ENCODE measurements around the gene C2orf49.

The C2orf49 gene

DNA sequence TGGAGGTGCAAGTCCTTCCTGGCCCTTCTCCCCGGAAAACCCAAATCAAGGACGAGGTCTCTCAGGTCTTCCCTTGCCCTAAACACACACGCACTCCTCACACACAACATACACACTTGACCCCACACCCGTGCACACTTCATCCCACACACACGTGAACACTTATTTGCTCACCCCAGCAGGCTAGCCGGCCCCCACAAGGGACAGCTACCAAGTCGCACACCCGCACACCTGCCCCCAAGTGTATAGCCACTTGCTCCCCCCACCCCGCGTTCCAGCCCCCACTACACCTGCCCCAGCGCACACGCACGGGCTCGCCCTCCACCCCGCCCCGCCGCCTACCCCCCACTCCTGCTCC, 8.2 kb upstream of the C2orf49 start:
- no peak for TF ChIP-seq GATA3 (IDR thresholded peaks at IDR 0.05; ENCODE audit: low read depth, low read length)
- TF ChIP-seq GATA2 (IDR thresholded peaks at IDR 0.05; ENCODE audit: low read depth, low read length), result no peak

DNA sequence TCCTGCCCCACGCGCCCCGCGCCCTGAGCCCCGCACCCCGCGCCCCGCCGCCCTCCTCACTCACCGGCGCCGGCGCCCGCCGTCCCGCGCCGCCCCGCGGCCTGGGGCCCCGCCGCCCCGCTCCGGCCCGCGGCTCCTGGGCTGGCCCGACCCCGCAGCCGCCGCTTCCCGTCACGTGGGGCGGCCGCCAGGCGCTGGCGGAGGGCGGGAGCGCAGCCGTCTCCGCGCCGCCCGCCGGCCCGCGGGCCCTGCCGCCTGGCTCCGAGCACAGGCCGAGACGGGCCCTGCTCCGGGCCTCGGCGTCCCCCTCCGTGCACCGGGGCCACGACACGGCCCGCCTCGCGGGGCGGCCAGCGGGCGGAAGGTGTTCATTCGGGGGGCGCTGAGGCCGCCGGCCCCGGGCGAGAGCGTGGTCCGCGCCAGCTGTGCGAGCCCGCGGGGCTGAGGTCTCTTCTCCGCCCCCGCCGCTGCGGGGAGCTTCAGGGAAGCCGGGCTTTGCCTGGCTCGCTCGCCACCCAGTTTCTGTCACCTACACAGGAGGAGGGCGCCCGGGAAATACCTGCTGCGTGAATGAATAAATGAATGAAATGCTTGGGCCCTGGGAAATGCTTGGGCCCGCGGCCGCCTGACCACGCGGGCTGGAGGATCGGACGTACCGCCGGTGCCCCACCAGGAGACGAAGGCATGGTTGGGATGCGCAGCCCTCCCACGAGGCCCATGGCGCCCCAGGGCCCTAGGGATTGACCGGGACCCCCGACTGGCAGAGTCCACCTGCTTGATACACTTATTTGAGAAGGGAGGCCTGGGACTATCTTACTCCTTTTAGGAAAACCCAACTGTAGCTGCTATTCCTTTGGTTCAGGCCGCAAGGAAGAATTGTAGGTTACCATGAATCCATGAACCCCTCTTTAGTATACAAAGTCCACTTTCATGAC, 7.5 kb upstream of the C2orf49 start, which contains the start of gene TGFBRAP1:
TSS of gene TGFBRAP1 (minus strand) at position 175 of the 935 bp plus-strand sequence. CDS start 21,434 bp downstream, outside the sequence.
- TF ChIP-seq GATA3 (IDR thresholded peaks at IDR 0.05; ENCODE audit: low read depth, low read length), result no peak
- TF ChIP-seq GATA2 (IDR thresholded peaks at IDR 0.05; ENCODE audit: low read depth, low read length), result no peak

DNA sequence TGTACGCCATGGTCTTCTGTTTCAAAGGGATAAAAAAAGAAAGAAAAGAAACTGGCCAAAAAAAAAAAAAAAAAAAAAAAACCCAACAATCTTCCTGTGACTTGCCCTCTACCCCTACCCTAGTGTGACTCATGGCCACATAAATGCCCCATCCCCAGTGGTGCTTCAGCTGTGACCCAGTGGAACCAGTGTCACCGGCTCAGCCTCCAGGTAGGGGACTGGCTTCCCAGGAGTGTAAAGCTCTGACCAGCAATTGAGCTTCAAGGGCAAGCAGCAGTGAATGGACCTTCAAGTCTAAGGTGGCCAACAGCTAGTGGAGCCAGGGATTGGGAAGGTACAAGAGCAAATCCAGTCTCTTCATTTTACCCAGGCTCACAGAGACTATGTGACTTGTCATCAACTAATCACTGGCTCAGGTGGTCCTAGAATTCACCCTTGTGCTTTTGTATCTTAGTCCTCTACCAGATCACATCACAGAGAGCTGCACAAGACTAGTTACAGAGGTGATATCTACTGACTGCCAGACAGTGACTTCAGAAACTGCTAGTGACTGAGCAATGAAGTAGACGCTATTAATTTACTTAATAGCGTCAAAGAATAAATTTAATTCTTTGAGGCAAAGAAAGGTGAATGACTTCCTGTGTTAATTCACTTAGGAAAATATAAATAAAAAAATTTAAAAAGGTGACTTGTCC, 6.5 kb upstream of the C2orf49 start:
- TF ChIP-seq GATA3 (IDR thresholded peaks at IDR 0.05; ENCODE audit: low read depth, low read length) (no peak), GATA2 (IDR thresholded peaks at IDR 0.05; ENCODE audit: low read depth, low read length) (no peak)

DNA sequence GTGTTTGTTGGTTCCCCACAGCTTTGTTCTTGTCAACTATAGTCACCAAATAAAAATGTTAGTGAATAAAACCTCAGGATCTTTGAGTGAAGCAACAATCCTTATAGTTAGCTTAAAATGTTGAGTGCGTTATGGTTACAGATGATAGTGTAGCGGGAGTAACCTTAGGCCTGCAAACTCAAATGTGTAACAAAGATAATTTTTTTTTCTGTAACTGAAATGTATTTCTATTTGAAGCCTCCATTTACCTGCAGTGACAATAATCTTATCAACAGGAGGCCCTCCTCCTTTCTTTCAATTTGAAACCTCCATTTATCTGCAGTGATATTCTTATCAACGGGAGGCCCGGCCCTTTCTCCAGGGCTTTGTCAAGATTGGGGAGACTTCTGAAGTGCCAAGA, 3.1 kb upstream of the C2orf49 start:
- TF ChIP-seq GATA2 (IDR thresholded peaks at IDR 0.05; ENCODE audit: low read depth, low read length) (no peak), GATA3 (IDR thresholded peaks at IDR 0.05; ENCODE audit: low read depth, low read length) (no peak)

DNA sequence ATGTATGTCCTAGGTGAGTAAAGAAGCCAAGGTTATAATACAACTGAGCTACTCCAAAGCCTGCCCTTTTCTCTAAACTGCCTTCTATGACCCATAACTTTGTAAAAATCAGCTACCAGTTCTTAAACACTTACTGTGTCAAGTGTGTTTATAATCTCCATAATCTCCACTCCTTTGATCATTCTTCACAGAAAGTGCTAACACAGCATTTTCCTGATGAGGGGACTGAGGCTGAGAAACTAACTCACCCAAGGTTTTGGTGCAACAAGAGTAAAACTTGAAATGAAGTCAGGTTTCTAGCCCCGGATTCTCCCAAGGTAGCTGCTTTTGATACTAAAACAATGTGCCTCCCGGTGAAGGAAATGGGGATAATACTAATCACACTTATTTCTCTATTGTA, 1.9 kb upstream of the C2orf49 start:
- TF ChIP-seq GATA2 (IDR thresholded peaks at IDR 0.05; ENCODE audit: low read depth, low read length), result no peak
- TF ChIP-seq GATA3 (IDR thresholded peaks at IDR 0.05; ENCODE audit: low read depth, low read length), result no peak

DNA sequence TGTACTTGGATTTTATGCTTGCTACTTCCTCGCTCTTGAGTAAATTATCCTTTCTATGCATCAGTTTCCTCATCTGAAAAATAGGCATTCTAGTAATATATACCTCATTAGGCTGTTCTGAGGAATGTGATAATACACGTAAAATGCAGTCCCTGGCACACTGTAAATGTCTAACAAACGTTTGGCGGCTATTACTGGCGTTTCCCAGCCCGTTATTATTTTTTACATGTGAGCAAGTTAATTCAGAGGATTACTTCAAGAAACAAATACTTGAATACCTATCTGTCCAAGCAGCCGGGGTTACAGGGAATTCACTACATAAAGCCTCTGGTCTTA, 586 bp upstream of the C2orf49 start:
- TF ChIP-seq GATA3 (IDR thresholded peaks at IDR 0.05; ENCODE audit: low read depth, low read length), result no peak
- TF ChIP-seq GATA2 (IDR thresholded peaks at IDR 0.05; ENCODE audit: low read depth, low read length), result no peak

DNA sequence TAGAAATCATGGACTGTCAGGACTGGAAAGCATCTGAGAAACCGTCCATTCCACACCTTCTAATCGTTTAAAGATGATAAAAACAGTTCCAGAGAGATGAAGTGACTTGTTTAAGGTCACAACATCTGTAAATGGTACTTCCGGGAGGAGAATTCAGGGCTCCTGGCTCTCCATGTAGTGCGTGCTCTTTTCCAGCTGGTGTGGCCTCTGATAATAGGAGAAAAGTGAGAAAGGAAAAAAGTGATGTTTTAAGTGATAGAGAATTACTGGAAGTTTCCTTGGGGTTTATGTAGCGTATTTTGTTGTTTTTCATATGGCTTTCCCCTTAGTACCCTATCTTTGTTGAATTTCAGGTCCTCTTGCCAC, 663 bp downstream of the C2orf49 start:
- no peak for TF ChIP-seq GATA2 (IDR thresholded peaks at IDR 0.05; ENCODE audit: low read depth, low read length)
- TF ChIP-seq GATA3 (IDR thresholded peaks at IDR 0.05; ENCODE audit: low read depth, low read length), result no peak

DNA sequence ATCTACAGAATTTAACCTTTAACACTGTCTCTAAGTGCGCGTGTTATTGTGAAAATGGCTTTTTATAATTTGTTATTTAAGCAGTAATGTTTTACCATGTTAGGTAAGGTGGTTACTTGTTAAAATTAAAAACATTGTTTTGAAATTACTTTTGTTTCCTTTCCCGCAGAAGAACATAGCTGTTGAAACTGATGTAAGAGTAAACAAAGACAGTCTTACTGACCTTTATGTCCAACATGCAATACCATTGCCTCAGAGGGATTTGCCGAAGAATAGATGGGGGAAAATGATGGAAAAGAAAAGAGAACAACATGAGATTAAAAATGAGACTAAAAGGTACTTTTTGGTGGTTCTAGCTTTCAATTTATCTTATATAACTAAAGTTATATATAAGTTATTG, 2.1 kb downstream of the C2orf49 start:
- TF ChIP-seq GATA2 (IDR thresholded peaks at IDR 0.05; ENCODE audit: low read depth, low read length), result no peak

DNA sequence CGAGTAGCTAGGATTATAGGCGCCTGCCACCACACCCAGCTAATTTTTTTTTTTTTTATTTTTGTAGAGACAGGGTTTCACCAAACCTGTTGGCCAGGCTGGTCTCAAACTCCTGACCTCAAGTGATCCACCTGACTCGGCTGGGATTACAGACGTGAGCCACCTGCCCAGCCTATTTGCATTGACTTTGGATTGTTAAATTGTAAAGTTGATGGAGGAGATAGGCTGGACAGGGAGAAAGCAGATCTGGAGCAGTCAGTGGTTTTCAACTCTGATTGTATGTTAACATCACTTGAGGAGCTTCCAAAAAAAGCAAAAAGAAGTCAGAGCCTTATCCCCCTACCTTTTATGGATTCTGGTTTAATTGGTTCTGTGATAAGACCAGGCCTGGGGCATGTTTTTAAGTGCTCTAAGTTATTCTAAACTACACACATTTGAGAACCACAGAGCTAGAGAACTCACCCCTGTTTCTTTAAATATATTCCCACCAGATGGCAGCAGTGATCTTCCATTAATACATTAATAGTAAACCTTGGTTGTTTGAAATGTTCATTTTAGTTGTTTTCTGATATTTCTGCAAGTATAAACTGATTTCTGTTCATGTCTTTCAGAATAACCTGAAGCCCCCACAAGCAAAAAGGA, 7.5 kb downstream of the C2orf49 start:
- TF ChIP-seq GATA2 (IDR thresholded peaks at IDR 0.05; ENCODE audit: low read depth, low read length) (no peak), GATA3 (IDR thresholded peaks at IDR 0.05; ENCODE audit: low read depth, low read length) (no peak)

DNA sequence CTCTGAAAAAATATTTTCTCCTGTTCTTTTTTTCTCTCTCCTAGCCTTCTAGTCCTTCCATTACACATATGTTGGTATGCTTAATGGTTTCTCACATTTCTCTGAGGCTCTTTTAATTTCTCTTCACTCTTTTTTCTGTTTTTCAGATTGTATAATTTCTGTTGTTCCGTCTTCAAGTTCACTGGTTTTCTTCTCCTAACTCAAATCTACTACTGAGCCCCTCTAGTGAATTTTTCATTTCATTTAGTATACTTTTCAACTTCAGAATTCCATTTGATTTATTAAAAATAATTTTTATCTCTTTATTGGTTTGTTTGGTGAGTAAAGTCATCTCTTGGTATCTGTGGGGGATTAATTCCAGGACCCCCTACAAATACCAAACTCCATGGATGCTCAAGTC, 19.8 kb downstream of the C2orf49 start:
- TF ChIP-seq GATA3 (IDR thresholded peaks at IDR 0.05; ENCODE audit: low read depth, low read length) (no peak), GATA2 (IDR thresholded peaks at IDR 0.05; ENCODE audit: low read depth, low read length) (no peak)

DNA sequence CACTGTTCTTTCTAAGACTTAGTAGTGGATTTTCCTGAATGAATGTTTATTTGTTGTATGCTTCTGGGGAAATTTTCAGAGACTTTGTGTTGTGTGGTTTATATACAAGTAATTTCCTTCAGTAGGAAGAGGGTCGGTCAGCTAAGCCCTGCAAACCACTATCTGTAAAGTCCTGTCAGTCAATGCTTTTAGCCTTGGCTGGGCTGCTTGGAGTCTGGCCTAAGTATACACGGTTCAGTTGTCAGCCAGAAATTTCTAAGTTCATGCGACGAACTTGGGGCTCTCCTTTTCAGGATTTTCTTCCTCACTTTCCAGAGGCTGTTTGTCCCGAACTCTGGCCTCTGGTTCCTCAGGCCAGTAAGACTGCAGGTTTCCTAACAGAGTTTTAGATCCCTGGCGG, 21.3 kb downstream of the C2orf49 start:
- TF ChIP-seq GATA3 (IDR thresholded peaks at IDR 0.05; ENCODE audit: low read depth, low read length), result no peak
- TF ChIP-seq GATA2 (IDR thresholded peaks at IDR 0.05; ENCODE audit: low read depth, low read length), result no peak

DNA sequence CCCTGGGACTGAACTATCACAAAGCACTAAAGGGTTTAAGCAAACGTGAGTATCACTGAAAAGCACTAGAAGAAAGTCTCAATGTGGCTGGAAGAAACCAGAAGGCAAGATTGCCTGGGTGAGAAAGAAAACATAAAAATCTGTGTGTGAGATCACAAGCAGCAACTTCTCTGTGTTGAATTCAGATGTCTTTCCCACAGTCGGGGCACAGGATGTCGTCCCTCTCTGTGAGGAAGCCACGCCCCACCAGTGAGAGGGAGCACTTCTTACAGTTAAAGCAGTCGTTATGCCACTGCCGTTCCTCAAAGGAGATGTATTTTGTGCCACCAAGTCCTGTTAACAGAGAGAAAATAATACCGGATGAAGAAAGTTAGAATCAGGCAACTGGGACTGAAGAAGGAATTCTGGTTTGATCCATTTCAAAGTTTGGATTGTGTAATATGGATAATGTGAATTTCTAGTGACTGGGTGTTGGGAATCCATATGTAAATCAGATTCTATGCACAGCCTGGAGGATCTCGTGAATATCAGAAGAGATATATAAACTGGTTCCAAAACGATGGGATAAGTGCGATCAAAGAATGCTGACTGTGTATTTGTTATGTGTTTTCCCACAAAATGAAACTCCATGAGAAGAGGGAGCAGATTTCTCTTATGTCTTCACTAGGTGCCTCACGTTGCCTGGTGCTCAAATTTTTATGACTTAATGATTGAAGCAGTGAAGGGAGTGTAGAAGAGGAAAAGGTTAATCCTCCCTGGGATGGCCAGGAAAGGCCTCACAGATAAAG, 24.0 kb downstream of the C2orf49 start:
- TF ChIP-seq GATA2 (IDR thresholded peaks at IDR 0.05; ENCODE audit: low read depth, low read length) (no peak), GATA3 (IDR thresholded peaks at IDR 0.05; ENCODE audit: low read depth, low read length) (no peak)

DNA sequence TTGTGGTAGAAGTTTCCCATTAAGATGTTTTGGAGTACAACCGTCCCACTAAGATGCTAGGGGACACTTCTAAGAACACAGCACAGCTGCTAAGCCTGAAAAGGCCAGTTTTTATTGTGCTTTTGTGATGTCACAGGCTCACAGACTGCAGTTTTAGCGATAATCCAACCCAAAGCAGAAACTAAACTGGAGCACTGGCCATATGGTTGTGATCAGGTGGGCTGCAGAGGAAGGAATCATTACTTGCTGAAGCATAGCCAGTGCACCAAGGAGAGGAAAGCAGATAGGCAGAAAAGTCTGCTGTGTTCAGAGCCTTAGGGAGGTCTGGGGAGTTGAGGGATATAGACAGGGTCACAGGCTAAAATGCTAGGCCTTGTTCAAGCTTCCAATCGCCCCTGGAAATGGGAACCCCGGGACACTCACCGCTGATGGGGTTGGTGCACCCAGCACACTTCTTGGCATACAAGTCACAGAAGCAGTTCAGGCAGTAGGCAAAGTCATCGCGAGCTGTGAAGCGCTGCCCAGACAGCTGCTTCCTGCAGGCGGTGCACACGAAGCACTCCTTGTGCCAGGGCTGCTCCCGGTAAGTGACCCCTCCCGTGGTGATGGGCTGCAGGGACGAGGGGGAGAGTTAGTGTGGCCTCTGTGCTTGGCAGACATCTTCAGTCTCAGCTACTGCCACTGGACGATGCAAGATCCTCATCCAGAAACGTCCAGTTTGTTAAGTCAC, 25.7 kb downstream of the C2orf49 start:
- TF ChIP-seq GATA3 (IDR thresholded peaks at IDR 0.05; ENCODE audit: low read depth, low read length) (no peak), GATA2 (IDR thresholded peaks at IDR 0.05; ENCODE audit: low read depth, low read length) (no peak)

Data from SH-SY5Y (cell line).